ENCODE results near the gene ST3GAL4.
"Not testable (repeated sequence)": the region's sequence is repeated elsewhere in the genome, so short reads cannot be mapped to it uniquely, and the experiment has no call there.

Gene ST3GAL4

DNA sequence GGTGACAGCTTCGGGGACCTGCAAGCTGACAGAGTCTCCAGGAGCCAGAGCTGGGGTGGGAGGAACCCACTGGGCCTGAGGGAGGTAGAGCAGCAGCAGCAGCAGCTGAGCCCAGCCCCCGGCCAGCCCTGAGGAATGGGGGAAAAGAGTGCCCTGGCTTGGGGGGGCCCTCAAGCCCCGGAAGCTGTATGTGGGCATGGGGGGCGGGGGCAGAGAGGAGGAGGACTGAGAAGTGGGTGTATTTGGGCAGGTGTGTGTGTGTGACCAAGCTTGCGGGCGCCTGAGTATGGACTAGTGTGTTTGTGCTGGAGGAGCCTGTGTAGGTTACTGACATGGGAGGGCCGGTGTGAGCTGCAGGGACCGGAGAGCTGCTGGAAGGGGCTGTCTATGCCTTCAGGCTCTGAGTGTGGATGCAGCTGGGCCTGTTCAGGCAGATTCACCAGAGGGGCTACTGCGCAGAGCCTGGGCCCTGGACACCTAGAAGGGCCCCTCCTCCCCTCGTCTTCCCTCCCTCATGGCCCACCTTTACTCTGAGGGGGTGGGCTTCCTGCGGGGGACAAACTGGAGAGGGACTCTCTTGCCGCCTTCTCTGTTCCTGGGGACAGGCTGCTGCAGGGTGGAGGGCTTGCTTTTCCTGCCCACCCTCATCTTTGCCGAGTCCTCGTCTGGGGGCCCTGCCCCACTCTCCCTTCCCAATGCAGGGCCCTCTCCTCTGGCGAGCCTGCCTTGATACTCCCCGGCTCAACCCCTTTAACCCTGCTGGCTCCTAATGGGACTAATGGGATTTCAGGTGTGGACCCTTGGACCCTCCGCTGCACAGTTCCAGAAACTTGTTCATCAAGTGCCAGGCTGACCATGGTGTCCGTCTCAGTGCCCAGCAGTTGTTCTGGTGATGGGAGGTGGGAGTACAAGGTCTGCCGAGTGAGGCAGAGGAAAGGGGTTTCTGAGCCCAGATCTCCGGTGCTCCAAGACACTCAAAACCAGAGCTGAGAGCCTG, 28.2 kb downstream of the ST3GAL4 start:
- in situ Hi-C loops (cut with MboI; ENCODE audit: low pct_unique_long_range_greater_than_20kb, low sequenced_read_pairs, unreplicated experiment): no loop called here
- TF ChIP-seq, protein P1, sequence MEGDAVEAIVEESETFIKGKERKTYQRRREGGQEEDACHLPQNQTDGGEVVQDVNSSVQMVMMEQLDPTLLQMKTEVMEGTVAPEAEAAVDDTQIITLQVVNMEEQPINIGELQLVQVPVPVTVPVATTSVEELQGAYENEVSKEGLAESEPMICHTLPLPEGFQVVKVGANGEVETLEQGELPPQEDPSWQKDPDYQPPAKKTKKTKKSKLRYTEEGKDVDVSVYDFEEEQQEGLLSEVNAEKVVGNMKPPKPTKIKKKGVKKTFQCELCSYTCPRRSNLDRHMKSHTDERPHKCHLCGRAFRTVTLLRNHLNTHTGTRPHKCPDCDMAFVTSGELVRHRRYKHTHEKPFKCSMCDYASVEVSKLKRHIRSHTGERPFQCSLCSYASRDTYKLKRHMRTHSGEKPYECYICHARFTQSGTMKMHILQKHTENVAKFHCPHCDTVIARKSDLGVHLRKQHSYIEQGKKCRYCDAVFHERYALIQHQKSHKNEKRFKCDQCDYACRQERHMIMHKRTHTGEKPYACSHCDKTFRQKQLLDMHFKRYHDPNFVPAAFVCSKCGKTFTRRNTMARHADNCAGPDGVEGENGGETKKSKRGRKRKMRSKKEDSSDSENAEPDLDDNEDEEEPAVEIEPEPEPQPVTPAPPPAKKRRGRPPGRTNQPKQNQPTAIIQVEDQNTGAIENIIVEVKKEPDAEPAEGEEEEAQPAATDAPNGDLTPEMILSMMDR (IDR thresholded peaks at IDR 0.05; ENCODE audit: extremely low read depth, insufficient read depth, missing control alignments): no peak
- DNase-seq (ENCODE audit: low spot score): no peak

DNA sequence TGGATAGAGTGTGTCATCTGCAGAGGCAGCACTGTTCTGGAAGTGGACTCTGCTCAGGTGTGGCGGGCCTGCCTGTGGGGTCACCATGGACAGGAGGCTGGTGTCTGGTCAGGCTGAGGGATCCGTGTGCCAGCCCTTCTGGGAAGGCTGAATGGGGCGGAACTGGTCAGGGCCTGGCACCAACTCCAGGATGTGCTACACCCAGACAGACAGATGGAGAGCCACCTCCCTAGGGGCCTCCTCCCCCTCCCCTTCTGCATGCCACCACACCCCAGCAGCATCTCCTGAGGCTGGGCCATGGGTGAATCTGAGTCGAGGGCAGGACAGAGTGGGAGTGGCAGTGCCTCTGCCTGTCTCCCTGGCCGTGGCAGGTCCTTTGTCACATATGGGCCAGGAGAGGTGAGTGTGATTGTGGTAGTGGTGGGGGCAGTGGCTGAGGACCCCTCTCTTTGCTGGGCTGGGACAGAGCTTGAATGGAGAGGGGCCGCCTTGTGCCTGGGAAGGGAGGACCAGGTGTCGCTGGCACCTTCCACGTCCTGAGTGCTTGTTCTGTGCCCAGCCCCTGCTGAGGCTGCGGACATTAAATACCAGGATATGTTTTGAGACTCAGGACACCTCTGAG, 29.1 kb downstream of the ST3GAL4 start:
- in situ Hi-C loops (cut with MboI; ENCODE audit: low pct_unique_long_range_greater_than_20kb, low sequenced_read_pairs, unreplicated experiment): no loop called here
- TF ChIP-seq, protein P1 (IDR thresholded peaks at IDR 0.05; ENCODE audit: extremely low read depth, insufficient read depth, missing control alignments): no peak
- no peak for DNase-seq (ENCODE audit: low spot score)

DNA sequence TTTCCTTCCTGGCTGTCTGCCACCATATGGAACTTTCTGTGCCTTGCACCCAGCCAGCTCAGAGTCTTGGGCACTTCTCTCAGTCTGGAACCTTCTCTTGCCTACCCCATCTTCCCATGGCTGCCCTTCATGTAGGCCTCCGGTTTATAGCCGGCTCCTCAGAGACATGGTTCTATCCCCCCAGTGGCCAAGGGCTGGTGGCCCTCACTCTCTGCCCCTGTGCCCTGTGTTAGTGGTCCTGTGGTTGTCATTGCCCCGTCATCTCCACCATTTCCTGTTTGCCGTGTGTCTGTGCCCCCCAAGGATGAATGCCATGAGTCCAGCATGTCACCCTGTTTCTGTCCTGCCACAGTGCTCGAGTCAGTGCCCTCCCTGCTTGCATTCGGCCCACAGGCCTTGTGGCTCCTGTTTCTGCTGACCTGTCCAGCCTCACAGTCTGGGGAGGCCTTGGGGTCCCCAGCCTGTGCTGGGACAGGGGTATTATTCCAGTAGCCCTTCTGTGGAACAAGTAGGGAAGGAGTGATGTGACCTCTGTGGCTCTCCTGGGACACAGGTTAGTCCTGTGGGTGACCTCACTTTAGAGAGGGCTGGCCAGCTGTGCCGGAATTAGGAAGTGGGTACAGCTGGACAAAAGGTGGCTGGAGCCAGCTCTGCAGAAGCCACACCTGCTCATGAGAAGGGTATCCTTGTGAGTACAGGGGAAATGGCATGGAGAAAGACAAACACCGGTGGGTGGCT, 30.7 kb downstream of the ST3GAL4 start:
- TF ChIP-seq, protein P1 (IDR thresholded peaks at IDR 0.05; ENCODE audit: extremely low read depth, insufficient read depth, missing control alignments): no peak
- in situ Hi-C loops (cut with MboI; ENCODE audit: low pct_unique_long_range_greater_than_20kb, low sequenced_read_pairs, unreplicated experiment): no loop called here
- DNase-seq (ENCODE audit: low spot score): no peak

DNA sequence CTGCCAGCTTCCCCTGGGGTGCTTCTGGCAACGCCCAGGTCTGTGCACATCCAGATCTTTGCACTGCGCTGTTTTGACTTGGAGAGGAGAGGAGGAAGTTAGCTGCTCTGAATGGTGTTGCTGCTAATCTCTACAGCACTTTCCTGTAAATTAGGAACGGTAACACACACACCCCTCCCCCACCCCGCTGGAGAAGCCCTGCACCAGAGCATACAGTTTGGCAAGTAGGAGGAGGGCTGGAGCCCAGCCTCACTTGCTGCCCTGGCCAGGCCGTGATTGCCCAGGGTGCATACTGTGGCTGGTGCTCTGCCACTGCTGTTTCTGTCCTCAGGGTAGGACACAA, 31.2 kb downstream of the ST3GAL4 start:
- in situ Hi-C loops (cut with MboI; ENCODE audit: low pct_unique_long_range_greater_than_20kb, low sequenced_read_pairs, unreplicated experiment); DNase-seq (ENCODE audit: low spot score): not testable (repeated sequence)

DNA sequence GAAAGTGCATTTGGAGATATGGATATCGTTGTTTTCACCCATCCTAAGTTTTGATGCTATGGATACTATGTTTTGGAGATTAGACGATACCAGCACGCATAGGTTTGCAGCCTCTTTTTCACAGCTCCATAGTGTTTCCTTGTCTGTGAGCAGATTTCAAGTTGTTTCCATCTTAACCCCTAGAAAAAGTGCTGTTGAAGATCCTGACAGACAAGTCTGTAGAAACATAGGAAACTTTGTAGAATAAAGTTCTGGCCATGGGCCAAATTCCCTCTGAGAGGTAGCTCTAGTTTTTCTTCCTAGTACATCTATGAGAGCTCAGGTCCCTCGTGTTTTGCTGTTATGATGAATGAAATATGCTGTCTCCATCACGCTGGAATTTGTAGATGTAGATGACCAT, 32.4 kb downstream of the ST3GAL4 start:
- DNase-seq (ENCODE audit: low spot score): no peak
- TF ChIP-seq, protein P1 (IDR thresholded peaks at IDR 0.05; ENCODE audit: extremely low read depth, insufficient read depth, missing control alignments): no peak
- in situ Hi-C loops (cut with MboI; ENCODE audit: low pct_unique_long_range_greater_than_20kb, low sequenced_read_pairs, unreplicated experiment): no loop called here

DNA sequence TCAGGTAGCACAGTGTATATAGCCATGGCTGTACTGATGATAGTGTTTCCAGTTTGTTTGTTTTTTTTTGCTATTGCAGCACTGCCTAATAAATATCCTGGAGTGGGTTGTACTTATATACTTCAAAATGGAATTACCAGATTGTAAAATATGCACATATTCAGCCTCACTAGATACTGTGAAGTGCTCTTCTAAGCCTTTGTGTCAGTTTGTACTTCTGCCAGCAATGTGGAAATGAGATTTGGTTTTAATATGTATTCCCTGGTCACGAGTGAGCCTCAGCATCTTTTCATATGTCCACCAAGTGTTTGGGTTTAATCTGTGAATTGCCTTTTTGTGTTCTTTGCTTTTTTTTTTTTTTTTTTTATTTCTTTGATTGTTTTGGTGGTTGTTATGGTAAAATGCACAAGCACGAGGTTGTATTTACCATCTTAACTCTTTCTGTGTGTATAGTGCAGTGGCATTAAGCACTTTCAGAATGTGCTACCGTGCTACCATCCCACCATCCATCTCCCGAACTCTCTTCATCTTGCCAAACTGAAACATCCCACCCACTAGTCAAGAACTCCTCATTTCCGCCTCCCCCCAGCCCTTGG, 34.9 kb downstream of the ST3GAL4 start:
- DNase-seq (ENCODE audit: low spot score): no peak
- TF ChIP-seq, protein P1 (IDR thresholded peaks at IDR 0.05; ENCODE audit: extremely low read depth, insufficient read depth, missing control alignments): no peak
- in situ Hi-C loops (cut with MboI; ENCODE audit: low pct_unique_long_range_greater_than_20kb, low sequenced_read_pairs, unreplicated experiment): no loop called here

Measured in GM13977 (cell line).